C4-2B (cell line): Measurements from ENCODE around the gene GDF7.

Source experiments
- ZFX ChIP-seq: fragments of 450-650 bp; IDR thresholded peaks from 2 replicates; pipeline ENCODE4 v1.6.1; 2017
- TF ChIP-seq, protein P1 (sequence below): fragments of 450-650 bp; conservative IDR thresholded peaks from 2 replicates; pipeline ENCODE4 v1.5.1; 2017; ENCODE audit warnings: mild to moderate bottlenecking

- TF ChIP-seq, protein P1, sequence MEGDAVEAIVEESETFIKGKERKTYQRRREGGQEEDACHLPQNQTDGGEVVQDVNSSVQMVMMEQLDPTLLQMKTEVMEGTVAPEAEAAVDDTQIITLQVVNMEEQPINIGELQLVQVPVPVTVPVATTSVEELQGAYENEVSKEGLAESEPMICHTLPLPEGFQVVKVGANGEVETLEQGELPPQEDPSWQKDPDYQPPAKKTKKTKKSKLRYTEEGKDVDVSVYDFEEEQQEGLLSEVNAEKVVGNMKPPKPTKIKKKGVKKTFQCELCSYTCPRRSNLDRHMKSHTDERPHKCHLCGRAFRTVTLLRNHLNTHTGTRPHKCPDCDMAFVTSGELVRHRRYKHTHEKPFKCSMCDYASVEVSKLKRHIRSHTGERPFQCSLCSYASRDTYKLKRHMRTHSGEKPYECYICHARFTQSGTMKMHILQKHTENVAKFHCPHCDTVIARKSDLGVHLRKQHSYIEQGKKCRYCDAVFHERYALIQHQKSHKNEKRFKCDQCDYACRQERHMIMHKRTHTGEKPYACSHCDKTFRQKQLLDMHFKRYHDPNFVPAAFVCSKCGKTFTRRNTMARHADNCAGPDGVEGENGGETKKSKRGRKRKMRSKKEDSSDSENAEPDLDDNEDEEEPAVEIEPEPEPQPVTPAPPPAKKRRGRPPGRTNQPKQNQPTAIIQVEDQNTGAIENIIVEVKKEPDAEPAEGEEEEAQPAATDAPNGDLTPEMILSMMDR = no peak
- TF ChIP-seq ZFX = no peak
Measured at GRCh38 chr2:20618886-20619521, 47.9 kb upstream of the GDF7 start.
